Upper lobe of right lung (tissue), 1 donor: ENCODE data around the gene APLP2. TPM values are rescaled to one million over a fixed set of nuclear protein-coding genes. Genes with fewer than 3 reads are reported as not detected.
A peak's percentile ranks its signal among the peaks of the same experiment; 100 is the strongest.

Experiments
- ATAC-seq: fragments of 200-7000 bp; cut with Tn5 transposase; one replicate; pipeline ENCODE4 v1.9.1; 2020; ENCODE audit warnings: mild to moderate bottlenecking, moderate library complexity
- DNase-seq: peaks from one replicate; pipeline ENCODE4 v3.0.0-alpha.2; 2020
- H3K27ac ChIP-seq: fragments of 200-600 bp; one replicate; pipeline ENCODE4 v1.8.0; 2022
- H3K27me3 ChIP-seq: fragments of 200-600 bp; one replicate; pipeline ENCODE4 v1.8.0; 2022; ENCODE audit warnings: mild to moderate bottlenecking
- H3K36me3 ChIP-seq: fragments of 200-600 bp; one replicate; pipeline ENCODE4 v1.8.0; 2022
- H3K4me1 ChIP-seq: fragments of 200-600 bp; one replicate; pipeline ENCODE4 v1.8.0; 2022
- H3K4me3 ChIP-seq: fragments of 200-600 bp; one replicate; pipeline ENCODE4 v1.8.0; 2022; ENCODE audit warnings: mild to moderate bottlenecking
- H3K9me3 ChIP-seq: fragments of 200-600 bp; one replicate; pipeline ENCODE4 v1.8.0; 2022
- CTCF ChIP-seq: fragments of 200-600 bp; IDR thresholded peaks from one replicate; pipeline ENCODE4 v1.8.0; 2022; ENCODE audit warnings: antibody characterized with exemption
- intact Hi-C: fragments of 100-400 bp; cut with DNase I; formaldehyde crosslinking; loops from one replicate; pipeline ENCODE4 v1.11.0; 2022
- total RNA-seq: library from RNA; stranded (reverse); fragmentation: NEBNext Ultra II Directional; extraction: Animal tissue kit (Norgen Biotek cat#: 25700); gene quantifications from one replicate; pipeline ENCODE4 v1.2.1, GENCODE V29; 2021
- donor health status: DM: no; HTN: yes; CAD: no; lungs with severe emphysema.

APLP2 gene
- total RNA-seq, 1 donor from 2014 or later = 726 TPM

GRCh38 chr11:130092661-130093060, 23.0 kb downstream of the APLP2 start:
- Histone ChIP-seq H3K9me3 (no peaks in the 10 kb centered on the region), H3K27me3 (no peaks in the 10 kb centered on the region), H3K27ac (no peak overlapping the region), H3K36me3 (no peaks in the 10 kb centered on the region), H3K4me1 (peaks cover 31% of the 10 kb centered on the region), H3K4me3 (no peak overlapping the region)
- intact Hi-C loops = no loop called here
- no peak for ATAC-seq
- no peak for TF ChIP-seq CTCF
- no peak for DNase-seq

- peaks cover 25% of the 10 kb centered on the region for H3K4me1 ChIP-seq
- DNase-seq = no peak
- H3K36me3 ChIP-seq = no peaks in the 10 kb centered on the region
- H3K27me3 ChIP-seq = no peaks in the 10 kb centered on the region
- intact Hi-C loops = no loop called here
- no peak overlapping the region for H3K4me3 ChIP-seq
- no peak for TF ChIP-seq CTCF
- ATAC-seq = peak; percentile 88
- no peak overlapping the region for H3K27ac ChIP-seq
- no peaks in the 10 kb centered on the region for H3K9me3 ChIP-seq
Measured at GRCh38 chr11:130094614-130095013, 24.9 kb downstream of the APLP2 start.

GRCh38 chr11:130095326-130095725, 25.6 kb downstream of the APLP2 start:
- no peaks in the 10 kb centered on the region for H3K9me3 ChIP-seq
- no peak for TF ChIP-seq CTCF
- no peak for DNase-seq
- intact Hi-C loops = no loop called here
- H3K4me1 ChIP-seq = peaks cover 26% of the 10 kb centered on the region
- H3K36me3 ChIP-seq = no peaks in the 10 kb centered on the region
- ATAC-seq = no peak
- H3K27me3 ChIP-seq = no peaks in the 10 kb centered on the region
- no peak overlapping the region for H3K4me3 ChIP-seq
- H3K27ac ChIP-seq = no peak overlapping the region

- Histone ChIP-seq H3K9me3 (no peaks in the 10 kb centered on the region), H3K4me1 (peaks cover 26% of the 10 kb centered on the region)
- intact Hi-C loops = no loop called here
Measured at GRCh38 chr11:130096042-130096441, 26.3 kb downstream of the APLP2 start.

GRCh38 chr11:130096823-130097222, 27.1 kb downstream of the APLP2 start:
- no peak overlapping the region for H3K4me3 ChIP-seq
- H3K36me3 ChIP-seq = no peaks in the 10 kb centered on the region
- DNase-seq (no peak), ATAC-seq (no peak)
- H3K27me3 ChIP-seq = no peaks in the 10 kb centered on the region
- H3K4me1 ChIP-seq = peaks cover 31% of the 10 kb centered on the region
- TF ChIP-seq CTCF = no peak
- H3K9me3 ChIP-seq = no peaks in the 10 kb centered on the region
- no peak overlapping the region for H3K27ac ChIP-seq
- intact Hi-C loops = no loop called here

More at GRCh38 chr11:130096042-130096441, 26.3 kb downstream of the APLP2 start:
- H3K27me3 ChIP-seq = no peaks in the 10 kb centered on the region
- no peak for DNase-seq
- no peak overlapping the region for H3K27ac ChIP-seq
- H3K4me3 ChIP-seq = no peak overlapping the region
- H3K36me3 ChIP-seq = no peaks in the 10 kb centered on the region
- ATAC-seq = no peak
- no peak for TF ChIP-seq CTCF

GRCh38 chr11:130097285-130097684, 27.6 kb downstream of the APLP2 start:
- Histone ChIP-seq H3K36me3 (no peaks in the 10 kb centered on the region), H3K27ac (no peak overlapping the region), H3K4me3 (no peak overlapping the region), H3K4me1 (peaks cover 36% of the 10 kb centered on the region), H3K27me3 (no peaks in the 10 kb centered on the region), H3K9me3 (no peaks in the 10 kb centered on the region)
- DNase-seq = no peak
- intact Hi-C loops = no loop called here
- no peak for TF ChIP-seq CTCF
- ATAC-seq = no peak
